LHCN-M2 (cell line): Measurements from ENCODE around the gene USF3. TPM values are rescaled to one million over a fixed set of nuclear protein-coding genes. Genes with fewer than 3 reads are reported as not detected.
"Not testable (repeated sequence)": the region's sequence is repeated elsewhere in the genome, so short reads cannot be mapped to it uniquely, and the experiment has no call there.

ENCODE experiments used
- DNase-seq: peaks from one replicate; pipeline ENCODE4 v3.0.0-alpha.2; 2012; ENCODE audit warnings: low read depth
- total RNA-seq: library from RNA; depleted of rRNA; stranded (reverse); fragments of >200 nt; gene quantifications from 2 replicates; pipeline ENCODE4 v1.2.3, GENCODE V29; 2014

The USF3 gene
- total RNA-seq, 1 experiment from 2014 or later, result 11.9 TPM

- no peak for DNase-seq
These were observed 42.1 kb downstream of the USF3 start for GRCh38 chr3:113654310-113654709.

GRCh38 chr3:113649174-113649845 lies 47.1 kb downstream of the USF3 start:
- no peak for DNase-seq

GRCh38 chr3:113648524-113648923 lies 47.9 kb downstream of the USF3 start:
- DNase-seq, result no peak

DNA sequence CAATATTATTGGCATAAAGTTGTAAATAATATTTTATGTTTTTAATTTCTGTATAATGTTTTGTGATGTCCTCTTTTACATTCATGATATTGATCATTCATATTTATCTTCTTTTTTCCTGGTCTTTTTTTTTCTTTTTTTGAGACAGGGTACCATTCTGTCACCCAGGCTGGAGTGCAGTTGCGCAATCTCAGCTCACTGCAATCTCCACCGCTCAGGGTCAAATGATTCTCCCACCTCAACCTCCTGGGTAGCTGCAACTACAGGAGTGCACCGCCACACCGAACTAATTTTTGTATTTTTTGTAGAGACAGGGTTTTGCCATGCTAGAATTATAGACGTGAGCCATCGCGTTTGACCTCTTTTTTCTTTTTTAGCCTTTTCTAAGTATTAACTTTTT lies 52.9 kb downstream of the USF3 start:
- DNase-seq, result no peak

DNA sequence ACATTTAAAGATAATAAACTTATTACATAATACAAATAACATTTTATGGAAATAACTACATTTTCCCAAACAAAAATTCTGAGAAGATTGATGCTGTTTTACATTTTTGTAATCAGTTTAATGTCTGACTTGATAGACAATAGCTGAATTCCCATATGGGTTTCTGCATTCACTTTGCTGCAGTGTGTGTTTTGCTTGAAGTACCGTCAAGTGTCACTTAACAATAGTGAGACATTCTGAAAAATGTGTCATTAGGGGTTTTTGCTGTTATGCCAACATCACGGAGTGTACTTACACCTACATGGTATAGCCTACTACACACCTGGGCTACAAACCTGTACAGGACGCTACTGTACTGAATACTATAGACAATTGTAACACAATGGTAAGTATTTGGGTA lies 57.5 kb downstream of the USF3 start:
- no peak for DNase-seq

GRCh38 chr3:113637756-113638155 lies 58.7 kb downstream of the USF3 start:
- no peak for DNase-seq

DNA sequence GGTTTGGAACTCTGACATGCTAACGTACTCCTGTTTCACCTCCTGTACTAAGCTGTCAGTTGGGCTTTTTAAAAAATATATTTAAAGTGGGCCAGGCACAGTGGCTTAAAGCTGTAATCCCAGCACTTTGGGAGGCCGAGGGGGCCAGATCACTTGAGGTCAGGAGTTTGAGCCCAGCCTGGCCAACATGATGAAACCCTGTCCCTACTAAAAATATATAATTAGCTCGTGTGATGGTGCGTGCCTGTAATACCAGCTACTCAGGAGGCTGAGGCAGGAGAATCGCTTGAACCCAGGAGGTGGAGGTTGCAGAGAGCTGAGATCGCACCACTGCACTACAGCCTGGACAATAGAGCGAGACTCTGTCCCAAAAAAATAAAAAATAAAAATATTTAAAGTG lies 60.4 kb downstream of the USF3 start:
- not testable (repeated sequence) for DNase-seq

GRCh38 chr3:113634782-113635474 lies 61.5 kb downstream of the USF3 start:
- DNase-seq, result no peak

DNA sequence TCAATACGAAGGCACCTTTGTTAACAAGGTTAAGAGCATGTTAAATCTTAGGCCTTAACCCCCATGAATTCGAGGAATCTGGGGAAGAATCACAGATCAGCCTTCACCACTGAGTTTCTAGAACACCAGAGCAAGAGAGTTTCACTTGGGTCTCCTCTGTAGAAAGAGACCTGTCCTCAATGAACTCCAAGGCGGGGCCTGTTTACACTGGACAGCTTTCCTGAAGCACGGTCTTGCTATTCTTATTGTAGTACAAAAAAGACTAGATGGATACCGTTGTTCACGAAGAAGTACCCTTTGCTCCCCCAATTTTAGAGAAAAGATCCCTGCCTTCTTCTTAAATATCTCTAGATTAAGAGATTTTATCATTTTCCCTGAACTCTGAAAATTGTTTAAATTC lies 64.9 kb downstream of the USF3 start:
- DNase-seq, result no peak

DNA sequence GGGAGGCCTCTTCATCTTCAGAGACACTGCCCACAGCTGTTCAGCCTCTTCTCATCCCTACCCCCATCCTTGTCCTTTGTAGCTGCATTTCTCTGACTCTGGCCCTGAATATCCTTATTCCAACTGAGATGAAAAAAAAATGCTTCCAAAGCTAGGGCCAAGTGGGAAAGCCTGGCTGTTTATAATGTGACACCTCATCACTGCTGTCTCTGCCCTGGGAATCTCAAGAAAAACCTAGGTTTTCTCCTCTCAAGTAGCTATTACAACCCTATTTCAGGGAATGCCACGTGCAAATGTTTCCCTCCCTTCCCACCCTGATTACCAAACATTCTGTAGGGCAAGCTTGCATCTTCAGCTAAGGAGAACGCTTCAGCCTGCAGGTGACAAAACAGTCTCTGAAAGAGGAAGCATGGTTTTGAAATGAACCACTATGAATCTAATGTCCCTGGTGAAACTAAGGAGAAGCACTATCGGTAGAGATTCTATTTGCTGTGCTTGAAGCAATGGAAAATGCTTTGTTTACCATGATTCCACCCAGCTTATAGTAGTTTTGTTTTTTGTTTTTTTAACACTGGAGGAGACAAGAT lies 65.4 kb downstream of the USF3 start:
- DNase-seq, result no peak

GRCh38 chr3:113629584-113630421 lies 66.6 kb downstream of the USF3 start:
- no peak for DNase-seq

GRCh38 chr3:113628788-113629187 lies 67.7 kb downstream of the USF3 start:
- no peak for DNase-seq

- no peak for DNase-seq
These were observed 68.1 kb downstream of the USF3 start for GRCh38 chr3:113628316-113628715.

DNA sequence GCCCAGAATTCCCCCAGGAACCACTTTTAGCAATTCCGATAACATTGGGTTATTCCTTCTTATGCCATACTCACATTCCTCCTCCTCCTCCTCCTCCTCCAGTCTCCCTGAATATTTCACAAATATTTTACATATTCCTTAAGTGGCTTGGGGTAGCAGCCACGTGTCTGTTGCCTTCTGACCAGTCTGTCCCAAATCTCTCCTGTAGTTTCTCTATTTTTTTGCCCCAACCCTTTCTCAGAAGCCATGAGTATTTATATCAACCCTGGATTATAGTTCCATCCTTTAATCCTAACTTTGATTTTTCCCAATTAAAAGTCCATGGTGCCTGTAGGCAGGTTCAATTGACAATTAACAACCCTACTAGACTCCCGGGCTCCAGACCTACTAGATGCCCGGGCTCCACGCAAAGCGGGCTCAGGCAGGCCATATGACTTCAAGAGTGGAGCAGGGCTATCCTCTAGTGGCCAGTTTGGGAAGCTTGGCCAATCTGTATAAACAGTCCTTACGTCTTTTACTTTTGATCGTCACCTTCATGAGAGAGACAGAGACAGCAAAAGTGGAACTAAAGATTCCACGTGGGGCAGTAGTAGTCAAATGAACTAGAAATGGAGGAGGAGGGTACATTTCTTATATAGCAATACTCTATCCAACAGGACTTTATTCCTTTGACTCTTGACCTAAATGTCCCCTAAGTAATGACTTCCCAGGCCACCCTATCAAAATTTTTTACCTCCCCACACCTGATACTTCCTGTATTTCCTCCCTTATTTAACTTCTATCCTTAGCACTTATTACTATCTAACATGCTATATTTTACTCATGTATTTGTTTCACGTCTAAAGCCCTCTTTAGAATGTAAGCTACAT lies 69.7 kb downstream of the USF3 start:
- peak; percentile 63 for DNase-seq

GRCh38 chr3:113625834-113626233 lies 70.6 kb downstream of the USF3 start:
- DNase-seq, result no peak

DNA sequence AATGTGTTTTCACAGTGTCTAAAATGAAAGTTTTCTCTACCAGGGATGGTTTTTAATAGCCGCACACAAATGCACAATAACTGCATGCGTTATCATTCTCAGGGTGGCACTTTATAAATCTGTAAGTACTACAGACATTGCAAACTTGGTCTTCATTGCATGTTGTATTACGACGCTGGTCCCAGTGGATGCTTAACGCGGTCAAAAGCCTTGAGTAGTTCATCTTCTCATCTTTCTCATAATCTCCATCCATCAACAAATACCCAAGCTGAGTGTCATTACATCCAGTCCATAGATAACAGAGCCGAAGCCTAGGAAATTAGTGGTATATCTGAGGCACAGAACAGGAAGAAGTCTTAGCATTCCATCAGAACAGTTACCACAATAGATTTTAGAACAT lies 72.6 kb downstream of the USF3 start:
- DNase-seq, result no peak

DNA sequence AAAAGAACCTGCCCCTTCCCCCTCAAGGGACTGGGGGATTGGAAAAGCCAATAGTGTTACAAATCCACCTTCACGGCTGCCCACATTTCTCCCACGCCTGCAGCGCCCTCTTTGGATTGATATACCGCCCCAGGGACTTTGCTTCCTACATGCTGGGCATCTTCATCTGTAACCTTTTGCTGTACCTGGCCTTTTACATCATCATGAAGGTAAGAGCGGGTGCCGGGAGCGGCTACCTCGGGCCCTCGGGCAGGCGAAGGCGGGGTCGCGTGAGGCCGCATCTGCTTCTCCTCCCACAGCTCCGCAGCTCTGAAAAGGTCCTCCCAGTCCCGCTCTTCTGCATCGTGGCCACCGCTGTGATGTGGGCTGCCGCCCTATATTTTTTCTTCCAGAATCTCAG lies 73.1 kb downstream of the USF3 start:
- no peak for DNase-seq

DNA sequence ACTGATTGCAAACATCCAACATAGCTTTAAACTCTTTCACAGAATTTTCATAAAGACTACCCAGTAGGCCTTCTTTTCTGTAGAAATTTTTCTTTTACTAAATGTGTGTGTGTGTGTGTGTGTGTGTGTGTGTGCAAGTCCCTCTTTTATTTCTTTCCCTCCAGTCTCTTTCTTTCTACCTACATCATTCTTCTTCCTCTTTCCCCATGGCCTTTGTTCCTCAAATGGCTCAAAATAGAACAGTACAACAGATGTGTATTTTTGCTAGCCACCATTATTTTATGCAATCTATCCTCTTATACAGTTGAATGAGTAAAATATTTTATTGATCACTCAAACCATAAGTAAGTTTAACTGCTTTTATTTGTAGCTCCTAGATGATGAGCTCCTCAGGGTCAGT lies 76.4 kb downstream of the USF3 start:
- DNase-seq, result no peak

GRCh38 chr3:113617726-113618125 lies 78.7 kb downstream of the USF3 start:
- no peak for DNase-seq

DNA sequence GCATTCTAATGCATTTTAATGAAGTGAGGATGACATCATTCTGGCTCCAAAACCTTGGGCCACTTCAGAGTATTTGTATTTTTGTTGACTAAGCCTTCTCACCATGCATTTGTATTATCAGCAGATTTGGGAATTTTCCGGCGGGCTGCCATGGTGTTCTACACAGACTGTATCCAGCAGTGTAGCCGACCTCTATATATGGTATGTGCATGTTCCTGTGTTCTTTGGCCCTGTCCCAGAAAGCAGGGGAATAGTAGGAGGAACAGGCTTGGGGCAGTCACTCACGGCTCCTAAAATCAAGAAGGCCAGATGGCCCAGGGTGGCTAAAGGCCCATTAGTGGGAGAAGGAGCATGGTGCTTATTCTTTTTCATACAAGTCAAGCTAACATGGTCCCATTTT lies 80.5 kb downstream of the USF3 start:
- no peak for DNase-seq

DNA sequence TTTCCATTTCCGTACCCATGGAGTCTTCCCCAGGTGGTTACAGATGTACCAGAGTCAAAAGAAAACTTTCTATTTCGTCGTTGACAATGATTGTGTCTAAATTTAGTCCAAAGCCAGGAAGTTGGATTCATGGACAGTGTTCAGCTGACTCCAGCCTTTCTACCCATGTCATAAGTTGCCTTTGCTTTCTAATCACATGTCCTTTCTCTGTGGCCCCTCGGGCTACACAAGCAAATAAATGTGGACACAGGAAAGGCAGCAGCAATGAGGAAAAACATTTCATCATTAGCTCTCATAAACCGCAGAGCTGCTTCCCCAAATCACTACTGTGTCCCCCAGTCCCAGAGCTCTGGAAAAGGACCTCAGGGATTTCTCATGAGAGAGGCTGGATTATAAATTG lies 82.0 kb downstream of the USF3 start:
- no peak for DNase-seq
